Adipose tissue (tissue), 3 donors: ENCODE results near the gene RAB32. TPM values are rescaled to one million over a fixed set of nuclear protein-coding genes. Genes with fewer than 3 reads are reported as not detected.
"Not testable (repeated sequence)": the region's sequence is repeated elsewhere in the genome, so short reads cannot be mapped to it uniquely, and the experiment has no call there.

ENCODE experiments used
- H3K27ac ChIP-seq: one replicate; pipeline ENCODE4 v1.5.1; 2013; ENCODE audit warnings: low read depth, low read length
- WGBS, 3 donors: extraction: QIAGEN DNeasy Blood & Tissue Kit; methylation state at CpG; one replicate each; pipeline ENCODE4 v1.1.7; 2013; 5-methylcytosine and 5-hydroxymethylcytosine counted together
- polyA plus RNA-seq, 3 donors: library from polyadenylated mRNA; stranded (reverse); fragments of 200-250 nt; gene quantifications; one replicate each; pipeline ENCODE4 v1.2.3, GENCODE V29; 2013
- donor health status: healthy with polysubstance abuse.
- donor health status: Bipolar disorder and iron deficiency.
- donor health status: healthy.

The RAB32 gene
- 10 to 100 TPM in 2 of 3 donors, 1 to 10 TPM in 1; 8.1 to 44.1 (median 23.1) TPM for polyA plus RNA-seq

DNA sequence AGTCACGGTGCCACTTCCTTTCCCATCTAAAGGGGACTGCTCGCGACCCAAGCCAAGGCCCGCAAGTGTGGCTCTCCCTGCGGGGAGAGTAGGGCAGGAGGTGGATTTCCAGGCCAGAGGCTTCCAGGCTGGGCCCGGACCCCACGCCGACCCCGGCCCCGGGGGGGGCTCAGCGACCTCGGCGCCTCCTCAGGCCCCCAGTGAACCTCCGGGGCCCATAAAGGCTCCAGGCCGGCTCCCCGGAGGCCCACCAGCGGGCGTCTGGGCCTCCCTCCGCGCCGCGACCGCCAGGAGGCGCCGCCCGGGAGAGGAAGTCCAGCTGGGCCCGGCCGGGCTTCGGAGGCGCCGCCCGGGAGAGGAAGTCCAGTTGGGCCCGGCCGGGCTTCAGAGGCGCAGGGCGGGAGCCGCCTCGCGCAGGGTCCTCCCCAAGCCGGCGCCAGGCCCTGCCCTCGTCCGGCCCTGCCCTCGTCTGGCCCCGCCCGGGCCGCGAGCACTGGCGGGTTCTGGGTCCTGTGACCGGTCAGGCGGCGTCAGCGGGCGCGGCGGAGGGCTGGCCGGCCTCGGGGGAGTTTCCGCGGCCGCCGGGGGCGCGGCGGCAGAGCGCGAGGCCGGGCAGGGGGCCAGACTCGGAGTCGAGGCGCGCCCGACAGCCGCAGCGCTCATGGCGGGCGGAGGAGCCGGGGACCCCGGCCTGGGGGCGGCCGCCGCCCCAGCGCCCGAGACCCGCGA is at the start of gene RAB32:
RAB32 (plus strand) TSS at position 623 of the 729 bp plus-strand sequence; CDS start at position 662, 39 bp downstream.
- WGBS, 3 donors: 2% methylated on average over 68 to 86 of the region's 86 CpGs
- peak within 1 kb of the TSS; percentile 61 for H3K27ac ChIP-seq

GRCh38 chr6:146498309-146498708 is 45.3 kb upstream of the RAB32 start:
- WGBS, 3 donors: 64 to 85% (median 79%) methylated on average over 4 of the region's 4 CpGs
- H3K27ac ChIP-seq: no peak overlapping the region

GRCh38 chr6:146503096-146503495 is 40.5 kb upstream of the RAB32 start:
- 86 to 97% (median 88%) methylated on average over 1 of the region's 1 CpG for whole genome bisulfite sequencing, 3 donors

DNA sequence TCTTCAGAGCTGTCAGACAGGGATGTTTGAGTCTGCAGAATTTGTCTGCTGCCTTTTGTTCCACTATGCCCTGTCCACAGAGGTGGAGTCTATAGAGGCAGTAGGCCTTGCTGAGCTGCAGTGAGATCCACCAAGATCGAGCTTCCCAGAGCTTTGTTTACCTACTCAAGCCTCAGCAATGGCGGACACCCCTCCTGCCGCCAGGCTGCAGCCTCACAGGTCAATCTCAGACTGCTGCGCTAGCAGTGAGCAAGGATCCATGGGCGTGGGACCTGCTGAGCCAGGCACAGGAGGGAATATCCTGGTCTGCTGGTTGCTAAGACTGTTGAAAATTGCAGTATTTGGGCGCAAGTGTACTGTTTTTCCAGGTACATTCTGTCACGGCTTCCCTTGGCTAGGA is 28.4 kb upstream of the RAB32 start:
- no peak overlapping the region for H3K27ac ChIP-seq
- WGBS, 3 donors: 81 to 90% (median 89%) methylated on average over 7 of the region's 7 CpGs

More at GRCh38 chr6:146503096-146503495, 40.5 kb upstream of the RAB32 start:
- H3K27ac ChIP-seq: no peak overlapping the region

- H3K27ac ChIP-seq: no peak overlapping the region
Measured at GRCh38 chr6:146526192-146526591, 17.4 kb upstream of the RAB32 start.

GRCh38 chr6:146532702-146533101 is 10.9 kb upstream of the RAB32 start:
- 96 to 98% (median 97%) methylated on average over 3 of the region's 3 CpGs for WGBS, 3 donors
- H3K27ac ChIP-seq: no peak overlapping the region

- 60 to 64% (median 61%) methylated on average over 9 of the region's 9 CpGs for WGBS, 3 donors
- peak overlapping the region; percentile 61 for H3K27ac ChIP-seq
Measured at GRCh38 chr6:146542881-146543210, 787 bp upstream of the RAB32 start.

DNA sequence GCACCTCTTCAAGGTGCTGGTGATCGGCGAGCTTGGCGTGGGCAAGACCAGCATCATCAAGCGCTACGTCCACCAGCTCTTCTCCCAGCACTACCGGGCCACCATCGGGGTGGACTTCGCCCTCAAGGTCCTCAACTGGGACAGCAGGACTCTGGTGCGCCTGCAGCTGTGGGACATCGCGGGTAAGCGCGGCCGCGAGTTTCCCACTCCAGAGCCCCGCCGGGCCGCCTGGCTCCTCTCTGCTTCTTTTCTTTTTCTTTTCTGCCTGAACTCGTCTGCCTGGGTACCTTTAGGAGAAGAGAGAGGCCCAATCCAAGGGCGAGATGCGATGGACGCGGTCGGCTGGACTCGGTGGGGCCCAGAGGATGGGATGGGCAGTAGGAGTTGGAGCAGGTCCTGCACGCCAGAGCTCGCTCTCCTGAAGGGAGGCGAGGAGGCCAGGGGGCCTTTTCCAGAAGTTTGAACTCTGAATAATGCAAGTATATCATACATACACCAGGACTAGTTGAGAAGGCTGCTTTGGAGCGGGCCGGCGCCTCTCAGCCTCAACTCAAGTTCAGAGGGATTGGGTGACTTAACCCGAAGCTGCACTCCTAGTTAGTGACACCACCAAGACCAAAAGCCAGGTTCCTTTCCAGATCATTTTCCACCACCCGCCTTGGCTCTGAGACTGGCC is 445 bp downstream of the RAB32 start:
- WGBS, 3 donors: 2 to 5% (median 2%) methylated on average over 33 of the region's 33 CpGs
- H3K27ac ChIP-seq: peak overlapping the region; percentile 60

- 24 to 64% (median 30%) methylated on average over 9 to 11 of the region's 11 CpGs for WGBS, 3 donors
- H3K27ac ChIP-seq: no peak overlapping the region
Measured at GRCh38 chr6:146544616-146545182, 1.1 kb downstream of the RAB32 start.

DNA sequence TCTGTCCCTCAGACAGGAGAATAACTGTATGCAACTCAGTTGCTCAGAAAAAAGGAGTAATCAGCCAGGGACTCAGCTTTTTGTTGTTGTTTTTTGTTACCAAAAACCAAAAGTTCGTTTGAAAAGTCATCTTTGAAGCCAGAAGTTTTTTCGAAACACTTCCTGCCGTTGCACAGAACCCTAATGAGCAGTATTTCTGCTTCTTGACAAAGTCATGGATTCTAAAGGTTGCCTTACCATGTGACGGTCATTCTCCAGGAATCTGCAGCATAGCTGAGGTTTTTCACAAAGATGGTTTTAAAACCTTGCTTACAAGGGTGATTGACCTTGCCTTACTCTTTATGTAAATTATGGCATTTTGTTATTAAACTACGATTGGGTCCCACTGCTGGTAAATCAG is 1.9 kb downstream of the RAB32 start:
- WGBS, 3 donors: 17 to 69% (median 23%) methylated on average over 5 of the region's 5 CpGs
- H3K27ac ChIP-seq: no peak overlapping the region

DNA sequence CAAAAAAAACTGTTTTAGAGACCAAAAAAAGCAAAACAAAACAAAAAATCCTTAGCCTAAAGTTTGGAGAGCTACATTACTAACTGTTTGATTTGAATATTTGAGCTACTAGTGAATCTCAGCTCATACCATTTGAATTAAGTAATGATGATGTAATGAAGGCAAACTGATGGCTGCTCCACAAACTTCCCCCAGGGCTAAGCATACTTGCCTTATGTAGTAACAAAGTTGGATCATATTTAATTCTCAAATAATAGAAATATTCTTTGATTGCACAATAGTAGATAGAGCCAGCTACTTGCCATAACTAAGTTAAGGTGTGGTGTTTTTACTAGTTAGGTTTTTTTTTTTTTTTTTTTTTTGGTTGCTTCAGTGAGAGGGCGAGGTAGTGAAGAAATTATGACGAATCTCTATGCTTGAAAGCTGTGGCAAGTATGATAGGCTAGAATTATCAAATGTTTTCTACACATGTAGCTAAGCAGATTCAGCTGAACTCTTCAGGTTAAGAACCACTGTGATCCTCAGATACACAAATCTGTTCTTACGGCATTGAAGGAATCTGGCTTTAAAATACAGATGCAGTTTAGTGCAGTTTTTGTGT is 2.9 kb downstream of the RAB32 start:
- no peak overlapping the region for H3K27ac ChIP-seq
- WGBS, 3 donors: 32 to 69% (median 39%) methylated on average over 3 of the region's 3 CpGs

GRCh38 chr6:146547889-146548288 is 4.3 kb downstream of the RAB32 start:
- 85 to 89% (median 87%) methylated on average over 2 of the region's 2 CpGs for WGBS, 3 donors
- no peak overlapping the region for H3K27ac ChIP-seq

DNA sequence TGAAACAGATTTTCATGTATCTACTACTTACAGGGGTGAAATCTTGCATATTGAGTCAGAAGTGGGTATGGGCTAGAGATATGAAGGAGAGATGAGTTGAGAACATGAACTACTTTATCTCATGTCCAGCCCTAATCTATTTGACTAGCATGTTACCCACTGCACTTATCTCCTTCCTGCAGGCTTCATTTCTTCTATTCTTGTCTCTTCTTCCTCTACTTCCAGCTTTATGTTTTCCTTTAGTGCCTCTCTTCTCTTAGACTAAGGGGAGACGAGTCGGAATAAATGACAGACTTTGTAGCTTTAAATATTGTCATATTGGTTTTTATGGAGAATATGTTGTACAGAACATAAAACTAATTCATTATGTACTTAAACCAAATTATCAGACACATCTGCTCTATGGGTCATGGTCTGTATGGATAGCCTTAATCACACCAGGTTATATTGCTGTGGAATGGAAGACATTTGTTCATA is 5.3 kb downstream of the RAB32 start:
- no peak overlapping the region for H3K27ac ChIP-seq
- WGBS, 3 donors: 80 to 98% (median 83%) methylated on average over 2 of the region's 2 CpGs

- no peak overlapping the region for H3K27ac ChIP-seq
- WGBS, 3 donors: 59 to 94% (median 67%) methylated on average over 6 of the region's 6 CpGs
Measured at GRCh38 chr6:146550911-146551310, 7.3 kb downstream of the RAB32 start.

- H3K27ac ChIP-seq: no peak overlapping the region
- 77 to 83% (median 82%) methylated on average over 7 of the region's 7 CpGs for WGBS, 3 donors
Measured at GRCh38 chr6:146551545-146551944, 7.9 kb downstream of the RAB32 start.

GRCh38 chr6:146553377-146554135 is 9.9 kb downstream of the RAB32 start:
- WGBS, 3 donors: 78 to 82% (median 78%) methylated on average over 7 of the region's 7 CpGs
- no peak overlapping the region for H3K27ac ChIP-seq

GRCh38 chr6:146560607-146561006 is 17.0 kb downstream of the RAB32 start:
- no peak overlapping the region for H3K27ac ChIP-seq
- 52 to 76% (median 64%) methylated on average over 1 of the region's 1 CpG for WGBS, 3 donors

DNA sequence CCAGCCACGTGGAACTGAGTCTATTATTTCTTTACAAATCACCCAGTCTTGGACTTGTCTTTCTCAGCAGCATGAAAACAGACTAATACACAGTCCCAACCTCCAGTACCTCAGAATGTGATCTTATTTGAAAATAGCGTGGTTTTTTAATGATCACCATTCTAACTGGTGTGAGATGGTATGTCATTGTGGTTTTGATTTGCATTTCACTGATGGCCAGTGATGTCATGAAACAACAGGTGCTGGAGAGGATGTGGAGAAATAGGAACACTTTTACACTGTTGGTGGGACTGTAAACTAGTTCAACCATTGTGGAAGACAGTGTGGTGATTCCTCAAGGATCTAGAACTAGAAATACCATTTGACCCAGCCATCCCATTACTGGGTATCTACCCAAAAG is 23.0 kb downstream of the RAB32 start:
- WGBS, 3 donors: 71 to 85% (median 75%) methylated on average over 2 of the region's 2 CpGs

More for the DNA sequence above, 23.0 kb downstream of the RAB32 start:
- not testable (repeated sequence) for H3K27ac ChIP-seq
